ENCODE measurements around the gene OST4.

GRCh38 chr2:27025281-27025800 is 46.1 kb downstream of the OST4 start:
- TF ChIP-seq CTCF (IDR thresholded peaks at IDR 0.05) (no peak), POLR2AphosphoS5 (IDR thresholded peaks at IDR 0.05) (no peak), POLR2A (IDR thresholded peaks at IDR 0.05) (no peak)

All from upper lobe of left lung (tissue), 4 donors.